ENCODE results near the gene PRPF6. TPM values are rescaled to one million over a fixed set of nuclear protein-coding genes. Genes with fewer than 3 reads are reported as not detected.

The PRPF6 gene
- total and polyA plus RNA-seq, 2 of the 13 experiments (the other 11 are each of a cell fraction or from before 2014, with no cell fraction given): 63.7 to 101 TPM

DNA sequence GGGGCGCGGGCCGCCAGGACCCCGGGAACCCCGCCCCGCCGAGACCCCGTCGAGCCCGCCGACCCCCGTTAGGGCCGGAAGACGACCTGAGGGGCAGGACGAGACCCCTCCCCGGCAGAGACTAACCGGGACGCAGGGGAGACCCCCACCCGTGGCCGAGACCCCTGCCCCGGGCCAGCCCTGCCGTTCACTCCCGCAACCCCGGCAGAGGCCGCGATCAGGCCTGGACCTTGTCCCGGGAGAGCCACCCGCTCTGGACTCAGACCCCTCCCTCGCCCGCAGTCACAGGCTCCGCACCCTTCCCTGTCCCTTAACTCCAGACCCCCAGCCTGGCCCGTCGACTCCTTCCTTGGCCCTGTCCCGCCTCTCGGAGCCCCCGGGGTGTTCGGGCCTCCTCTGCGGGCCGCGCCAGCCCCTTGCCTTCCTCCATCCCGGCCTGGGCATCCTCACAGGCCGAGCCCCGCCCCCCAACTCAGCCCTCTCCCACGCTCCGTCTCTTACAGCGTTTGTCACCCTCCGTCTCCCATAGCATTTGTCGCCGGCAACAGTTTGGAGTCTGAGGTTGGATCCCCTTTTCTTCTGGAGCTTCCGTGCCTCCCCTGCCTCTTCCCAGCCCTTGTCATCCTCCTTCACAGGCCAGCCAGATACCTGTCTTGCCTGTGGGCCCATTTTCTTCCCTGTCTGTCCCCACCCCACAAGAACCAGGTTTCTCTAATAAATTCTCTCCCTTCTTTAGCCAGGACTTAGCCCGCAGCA, 82.6 kb downstream of the PRPF6 start (continued):
- peak; percentile 70; the same call in 1 of the 2 replicates for TF ChIP-seq ZNF414 (CRISPR knock-in tag; IDR thresholded peaks at IDR 0.05)
- no peak for TF ChIP-seq CTCF (CRISPR knock-in tag; IDR thresholded peaks at IDR 0.05)
- no peak for TF ChIP-seq ATRX (CRISPR knock-in tag; IDR thresholded peaks at IDR 0.05; ENCODE audit: borderline replicate concordance)
- TF ChIP-seq ZMAT5 (CRISPR knock-in tag; IDR thresholded peaks at IDR 0.05; ENCODE audit: borderline replicate concordance, low read depth): no peak
- TF ChIP-seq, protein P1, sequence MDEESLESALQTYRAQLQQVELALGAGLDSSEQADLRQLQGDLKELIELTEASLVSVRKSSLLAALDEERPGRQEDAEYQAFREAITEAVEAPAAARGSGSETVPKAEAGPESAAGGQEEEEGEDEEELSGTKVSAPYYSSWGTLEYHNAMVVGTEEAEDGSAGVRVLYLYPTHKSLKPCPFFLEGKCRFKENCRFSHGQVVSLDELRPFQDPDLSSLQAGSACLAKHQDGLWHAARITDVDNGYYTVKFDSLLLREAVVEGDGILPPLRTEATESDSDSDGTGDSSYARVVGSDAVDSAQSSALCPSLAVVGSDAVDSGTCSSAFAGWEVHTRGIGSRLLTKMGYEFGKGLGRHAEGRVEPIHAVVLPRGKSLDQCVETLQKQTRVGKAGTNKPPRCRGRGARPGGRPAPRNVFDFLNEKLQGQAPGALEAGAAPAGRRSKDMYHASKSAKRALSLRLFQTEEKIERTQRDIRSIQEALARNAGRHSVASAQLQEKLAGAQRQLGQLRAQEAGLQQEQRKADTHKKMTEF (CRISPR knock-in tag; IDR thresholded peaks at IDR 0.05): no peak; the same call in 1 of the 2 replicates
- TF ChIP-seq ZNF563 (CRISPR knock-in tag; IDR thresholded peaks at IDR 0.05): peak; percentile 82
- no peak for TF ChIP-seq RAD51 (IDR thresholded peaks at IDR 0.05; ENCODE audit: borderline replicate concordance)
- TF ChIP-seq NCOA5 (CRISPR knock-in tag; IDR thresholded peaks at IDR 0.05): no peak
- TF ChIP-seq ZBTB33 (CRISPR knock-in tag; IDR thresholded peaks at IDR 0.05): no peak
- peak; percentile 17; the same call in 1 of the 2 replicates for TF ChIP-seq ZNF224 (CRISPR knock-in tag; IDR thresholded peaks at IDR 0.05)
- TF ChIP-seq GTF3A (CRISPR knock-in tag; conservative IDR thresholded peaks at IDR 0.05): no peak
- no peak for TF ChIP-seq RARG (CRISPR knock-in tag; IDR thresholded peaks at IDR 0.05; ENCODE audit: low read depth)
- TF ChIP-seq ZNF562 (CRISPR knock-in tag; IDR thresholded peaks at IDR 0.05; ENCODE audit: borderline replicate concordance): no peak
- no peak for TF ChIP-seq HNRNPUL1 (IDR thresholded peaks at IDR 0.05; ENCODE audit: low read depth, low read length)
- TF ChIP-seq NFYC (CRISPR knock-in tag; IDR thresholded peaks at IDR 0.05): no peak; the same call in 1 of the 2 replicates
- TF ChIP-seq ZNF30 (CRISPR knock-in tag; IDR thresholded peaks at IDR 0.05): 0 out of 2 replicates have a peak, but pooled peaks have one; percentile 39
- no peak for TF ChIP-seq SRSF4 (IDR thresholded peaks at IDR 0.05; ENCODE audit: low read depth, low read length, poor library complexity, severe bottlenecking)
- peak; percentile 23 for TF ChIP-seq SP5 (CRISPR knock-in tag; IDR thresholded peaks at IDR 0.05; ENCODE audit: borderline replicate concordance, low read depth)
- TF ChIP-seq, protein P2, sequence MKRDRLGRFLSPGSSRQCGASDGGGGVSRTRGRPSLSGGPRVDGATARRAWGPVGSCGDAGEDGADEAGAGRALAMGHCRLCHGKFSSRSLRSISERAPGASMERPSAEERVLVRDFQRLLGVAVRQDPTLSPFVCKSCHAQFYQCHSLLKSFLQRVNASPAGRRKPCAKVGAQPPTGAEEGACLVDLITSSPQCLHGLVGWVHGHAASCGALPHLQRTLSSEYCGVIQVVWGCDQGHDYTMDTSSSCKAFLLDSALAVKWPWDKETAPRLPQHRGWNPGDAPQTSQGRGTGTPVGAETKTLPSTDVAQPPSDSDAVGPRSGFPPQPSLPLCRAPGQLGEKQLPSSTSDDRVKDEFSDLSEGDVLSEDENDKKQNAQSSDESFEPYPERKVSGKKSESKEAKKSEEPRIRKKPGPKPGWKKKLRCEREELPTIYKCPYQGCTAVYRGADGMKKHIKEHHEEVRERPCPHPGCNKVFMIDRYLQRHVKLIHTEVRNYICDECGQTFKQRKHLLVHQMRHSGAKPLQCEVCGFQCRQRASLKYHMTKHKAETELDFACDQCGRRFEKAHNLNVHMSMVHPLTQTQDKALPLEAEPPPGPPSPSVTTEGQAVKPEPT (CRISPR knock-in tag; IDR thresholded peaks at IDR 0.05; ENCODE audit: low read depth): no peak
- no peak for TF ChIP-seq ZNF33A (CRISPR knock-in tag; IDR thresholded peaks at IDR 0.05; ENCODE audit: borderline replicate concordance)
- 0 out of 2 replicates have a peak, but pooled peaks have one; percentile 47 for TF ChIP-seq ZNF326 (CRISPR knock-in tag; IDR thresholded peaks at IDR 0.05; ENCODE audit: borderline replicate concordance)

Data from HepG2 (cell line).